Upper lobe of right lung (tissue), 1 donor: ENCODE results near the gene EPB41L4B. TPM values are rescaled to one million over a fixed set of nuclear protein-coding genes. Genes with fewer than 3 reads are reported as not detected.
A peak's percentile ranks its signal among the peaks of the same experiment; 100 is the strongest.

Experiments
- ATAC-seq: fragments of 200-7000 bp; cut with Tn5 transposase; one replicate; pipeline ENCODE4 v1.9.1; 2020; ENCODE audit warnings: mild to moderate bottlenecking, moderate library complexity
- DNase-seq: peaks from one replicate; pipeline ENCODE4 v3.0.0-alpha.2; 2020
- H3K27ac ChIP-seq: fragments of 200-600 bp; one replicate; pipeline ENCODE4 v1.8.0; 2022
- H3K27me3 ChIP-seq: fragments of 200-600 bp; one replicate; pipeline ENCODE4 v1.8.0; 2022; ENCODE audit warnings: mild to moderate bottlenecking
- H3K36me3 ChIP-seq: fragments of 200-600 bp; one replicate; pipeline ENCODE4 v1.8.0; 2022
- H3K4me1 ChIP-seq: fragments of 200-600 bp; one replicate; pipeline ENCODE4 v1.8.0; 2022
- H3K4me3 ChIP-seq: fragments of 200-600 bp; one replicate; pipeline ENCODE4 v1.8.0; 2022; ENCODE audit warnings: mild to moderate bottlenecking
- H3K9me3 ChIP-seq: fragments of 200-600 bp; one replicate; pipeline ENCODE4 v1.8.0; 2022
- intact Hi-C: fragments of 100-400 bp; cut with DNase I; formaldehyde crosslinking; loops from one replicate; pipeline ENCODE4 v1.11.0; 2022
- total RNA-seq: library from RNA; stranded (reverse); fragmentation: NEBNext Ultra II Directional; extraction: Animal tissue kit (Norgen Biotek cat#: 25700); gene quantifications from one replicate; pipeline ENCODE4 v1.2.1, GENCODE V29; 2021
- TF ChIP-seq, protein P1 (sequence below): fragments of 200-600 bp; IDR thresholded peaks from one replicate; pipeline ENCODE4 v1.8.0; 2022; ENCODE audit warnings: antibody characterized with exemption
- donor health status: DM: no; HTN: yes; CAD: no; lungs with severe emphysema.

EPB41L4B gene
- total RNA-seq, 1 donor from 2014 or later: 10.1 TPM

DNA sequence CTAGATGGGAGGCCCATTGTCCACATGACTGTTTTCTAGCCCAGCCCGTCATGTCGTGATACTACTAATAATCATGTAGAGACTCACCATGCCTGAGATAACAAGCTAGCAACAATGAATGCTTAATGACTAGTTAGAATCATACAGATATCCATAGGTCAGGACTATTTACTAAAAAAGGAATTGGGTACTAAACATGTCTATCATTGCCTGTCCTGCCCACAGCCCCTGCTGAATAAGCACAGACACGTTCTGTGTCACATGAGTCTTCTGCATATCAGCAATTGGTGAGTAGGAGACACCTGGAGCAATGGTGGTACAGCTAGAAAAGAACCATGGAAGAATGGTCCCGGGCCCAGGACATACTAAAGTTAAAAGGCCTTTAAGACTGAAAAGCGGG is 171.8 kb downstream of the EPB41L4B start:
- no peaks in the 10 kb centered on the region for H3K4me1 ChIP-seq
- H3K27me3 ChIP-seq: no peaks in the 10 kb centered on the region
- intact Hi-C loops: no loop called here
- no peaks in the 10 kb centered on the region for H3K36me3 ChIP-seq
- no peak overlapping the region for H3K4me3 ChIP-seq
- ATAC-seq (no peak), DNase-seq (no peak)
- TF ChIP-seq, protein P1, sequence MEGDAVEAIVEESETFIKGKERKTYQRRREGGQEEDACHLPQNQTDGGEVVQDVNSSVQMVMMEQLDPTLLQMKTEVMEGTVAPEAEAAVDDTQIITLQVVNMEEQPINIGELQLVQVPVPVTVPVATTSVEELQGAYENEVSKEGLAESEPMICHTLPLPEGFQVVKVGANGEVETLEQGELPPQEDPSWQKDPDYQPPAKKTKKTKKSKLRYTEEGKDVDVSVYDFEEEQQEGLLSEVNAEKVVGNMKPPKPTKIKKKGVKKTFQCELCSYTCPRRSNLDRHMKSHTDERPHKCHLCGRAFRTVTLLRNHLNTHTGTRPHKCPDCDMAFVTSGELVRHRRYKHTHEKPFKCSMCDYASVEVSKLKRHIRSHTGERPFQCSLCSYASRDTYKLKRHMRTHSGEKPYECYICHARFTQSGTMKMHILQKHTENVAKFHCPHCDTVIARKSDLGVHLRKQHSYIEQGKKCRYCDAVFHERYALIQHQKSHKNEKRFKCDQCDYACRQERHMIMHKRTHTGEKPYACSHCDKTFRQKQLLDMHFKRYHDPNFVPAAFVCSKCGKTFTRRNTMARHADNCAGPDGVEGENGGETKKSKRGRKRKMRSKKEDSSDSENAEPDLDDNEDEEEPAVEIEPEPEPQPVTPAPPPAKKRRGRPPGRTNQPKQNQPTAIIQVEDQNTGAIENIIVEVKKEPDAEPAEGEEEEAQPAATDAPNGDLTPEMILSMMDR: no peak
- H3K27ac ChIP-seq: no peak overlapping the region
- no peaks in the 10 kb centered on the region for H3K9me3 ChIP-seq

DNA sequence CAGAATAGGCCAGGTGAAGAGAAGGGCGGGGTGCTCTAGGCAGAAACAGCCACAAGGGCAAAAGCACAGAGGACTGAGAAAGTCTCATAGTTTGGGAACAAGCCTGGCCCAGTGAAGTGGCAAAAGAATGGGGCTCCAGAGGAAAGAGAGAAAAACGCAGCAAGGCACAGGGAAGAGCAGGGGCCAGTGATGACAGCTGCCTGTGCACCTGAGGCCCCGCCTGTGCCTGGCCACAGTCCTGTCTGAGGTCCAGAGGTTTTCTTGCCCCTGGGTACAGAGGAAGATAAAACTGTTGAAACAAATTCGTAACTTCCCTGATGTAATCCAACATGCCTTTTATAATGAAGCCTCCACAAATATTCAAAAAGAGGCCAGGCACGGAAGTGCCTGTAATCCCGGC is 175.8 kb downstream of the EPB41L4B start:
- TF ChIP-seq, protein P1: no peak
- intact Hi-C loops: no loop called here
- H3K27me3 ChIP-seq: no peaks in the 10 kb centered on the region
- H3K36me3 ChIP-seq: no peaks in the 10 kb centered on the region
- H3K27ac ChIP-seq: no peak overlapping the region
- H3K4me3 ChIP-seq: no peak overlapping the region
- ATAC-seq (no peak), DNase-seq (no peak)
- no peaks in the 10 kb centered on the region for H3K4me1 ChIP-seq
- no peaks in the 10 kb centered on the region for H3K9me3 ChIP-seq

DNA sequence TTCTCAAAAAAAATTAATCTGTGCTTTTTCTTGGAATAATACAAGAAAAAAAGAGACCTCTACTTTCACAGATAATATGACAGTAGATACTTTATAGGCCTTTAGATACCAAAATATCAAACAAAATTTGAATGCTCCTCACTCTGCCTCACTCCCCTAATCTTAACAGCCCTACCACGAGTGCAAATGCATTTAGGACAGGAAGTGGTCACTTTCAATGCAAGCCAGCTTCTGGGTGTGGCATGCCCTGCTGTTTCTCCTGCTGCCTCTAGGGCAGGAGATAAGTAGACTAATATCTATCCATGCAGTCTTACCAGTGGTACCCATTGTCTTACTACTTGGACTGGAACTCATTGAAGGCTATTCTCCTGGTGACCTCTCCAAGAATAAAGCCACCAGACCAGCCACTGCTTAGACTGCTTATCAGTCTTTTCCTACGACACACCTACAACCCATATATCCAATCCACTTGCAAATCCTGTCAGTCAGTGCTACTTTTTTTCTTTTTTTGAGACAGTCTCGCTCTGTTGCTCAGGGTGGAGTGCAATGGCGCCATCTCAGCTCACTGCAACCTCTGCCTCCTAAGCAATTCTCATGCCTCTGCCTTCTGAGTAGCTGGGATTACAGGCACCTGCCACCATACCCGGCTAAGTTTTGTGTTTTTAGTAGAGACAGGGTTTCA is 176.8 kb downstream of the EPB41L4B start:
- Histone ChIP-seq H3K4me3 (no peak overlapping the region), H3K36me3 (no peaks in the 10 kb centered on the region), H3K27ac (no peak overlapping the region), H3K27me3 (no peaks in the 10 kb centered on the region), H3K4me1 (no peaks in the 10 kb centered on the region), H3K9me3 (no peaks in the 10 kb centered on the region)
- DNase-seq (no peak), ATAC-seq (peak; percentile 67)
- intact Hi-C loops: no loop called here
- TF ChIP-seq, protein P1: peak; percentile 27

DNA sequence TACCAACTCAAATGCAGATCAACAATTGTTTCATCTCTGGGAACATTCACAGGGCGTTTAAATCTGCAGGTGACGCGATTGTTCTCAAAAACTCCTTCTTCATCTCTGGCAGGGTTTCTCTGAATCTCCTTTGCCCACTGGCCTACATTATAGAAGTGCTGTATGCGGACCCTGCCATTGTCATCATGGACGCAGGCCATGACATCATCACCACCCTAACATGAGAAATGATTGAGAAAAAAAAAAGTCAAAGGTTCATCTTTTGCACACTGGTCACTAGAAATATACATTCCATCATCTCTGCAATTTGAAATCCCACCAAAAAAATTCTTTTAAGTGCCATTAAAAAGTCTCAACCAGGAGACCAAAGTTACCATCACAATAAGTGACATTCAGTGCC is 179.5 kb downstream of the EPB41L4B start:
- intact Hi-C loops: no loop called here
- Histone ChIP-seq H3K27me3 (no peaks in the 10 kb centered on the region), H3K4me3 (no peak overlapping the region), H3K27ac (no peak overlapping the region), H3K9me3 (no peaks in the 10 kb centered on the region), H3K4me1 (no peaks in the 10 kb centered on the region), H3K36me3 (no peaks in the 10 kb centered on the region)
- DNase-seq: no peak
- no peak for ATAC-seq
- TF ChIP-seq, protein P1: no peak

DNA sequence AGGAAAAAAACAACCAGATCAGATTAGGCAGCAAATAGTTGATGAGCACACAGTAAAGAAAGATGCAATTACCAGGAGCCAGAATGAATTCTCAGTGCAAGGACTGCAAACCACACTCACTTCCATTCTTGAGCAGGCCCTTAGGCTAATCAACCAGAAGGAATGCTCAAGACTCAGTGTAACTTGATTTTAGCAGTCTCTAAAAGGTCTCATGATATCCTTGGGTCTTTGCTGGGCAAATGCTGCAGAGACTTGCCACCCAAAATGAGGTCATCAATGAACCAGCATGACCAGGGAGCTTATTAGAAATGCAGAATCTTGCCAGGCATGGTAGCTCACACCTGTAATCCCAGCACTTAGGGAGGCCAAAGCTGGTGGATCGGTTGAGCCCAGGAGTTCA is 181.0 kb downstream of the EPB41L4B start:
- Histone ChIP-seq H3K36me3 (no peaks in the 10 kb centered on the region), H3K27ac (no peak overlapping the region), H3K27me3 (no peaks in the 10 kb centered on the region), H3K4me3 (no peak overlapping the region), H3K4me1 (no peaks in the 10 kb centered on the region), H3K9me3 (no peaks in the 10 kb centered on the region)
- DNase-seq (no peak), ATAC-seq (no peak)
- TF ChIP-seq, protein P1: no peak
- intact Hi-C loops: no loop called here

DNA sequence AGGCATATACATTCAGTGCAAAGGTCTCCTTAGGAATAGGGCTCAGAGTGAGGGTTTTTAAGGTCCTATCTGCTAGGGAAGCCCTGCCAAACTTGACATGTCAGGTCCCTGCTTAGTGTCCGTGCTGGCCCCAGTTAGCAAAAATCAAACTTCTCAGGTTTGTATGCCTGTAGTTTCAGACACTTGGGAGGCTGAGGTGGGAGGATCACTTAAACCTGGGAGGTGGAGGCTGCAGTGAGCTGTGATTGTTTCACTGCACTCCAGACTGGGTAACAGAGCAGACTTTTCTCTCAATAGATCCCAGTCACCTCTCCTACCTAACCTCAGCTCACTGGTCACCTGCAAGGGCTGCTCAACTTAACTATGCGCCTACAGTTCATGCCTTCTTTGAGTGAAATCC is 182.4 kb downstream of the EPB41L4B start:
- no peaks in the 10 kb centered on the region for H3K4me1 ChIP-seq
- DNase-seq: no peak
- no peak for ATAC-seq
- no peaks in the 10 kb centered on the region for H3K36me3 ChIP-seq
- TF ChIP-seq, protein P1: no peak
- no peaks in the 10 kb centered on the region for H3K27me3 ChIP-seq
- no peak overlapping the region for H3K4me3 ChIP-seq
- no peaks in the 10 kb centered on the region for H3K9me3 ChIP-seq
- intact Hi-C loops: no loop called here
- H3K27ac ChIP-seq: no peak overlapping the region
